GM12891 (cell line): ENCODE results near the gene IGF1.
A peak's percentile ranks its signal among the peaks of the same experiment; 100 is the strongest.

ENCODE experiments used
- DNase-seq: peaks from one replicate; pipeline ENCODE4 v3.0.0; 2011; ENCODE audit warnings: low spot score; ENCODE audit not compliant: insufficient read length
- FAIRE-seq: peaks from 2 replicates; lab custom pipeline; 2011; peaks lifted over from hg19 to GRCh38; lab: Jason Lieb, UNC
- PAX5 ChIP-seq: IDR thresholded peaks from 2 replicates; pipeline ENCODE4 v1.6.1; 2011; ENCODE audit warnings: low read length, moderate library complexity, mild to moderate bottlenecking; ENCODE audit not compliant: insufficient read depth, severe bottlenecking
- POLR2A ChIP-seq: IDR thresholded peaks from 2 replicates; pipeline ENCODE4 v1.6.1; 2011; ENCODE audit warnings: low read depth, low read length, control low read depth
- POLR2AphosphoS5 ChIP-seq: IDR thresholded peaks from 2 replicates; pipeline ENCODE4 v1.6.1; 2011; ENCODE audit warnings: low read depth, low read length, control low read depth
- POU2F2 ChIP-seq: IDR thresholded peaks from 2 replicates; pipeline ENCODE4 v1.6.1; 2011; ENCODE audit warnings: low read depth, mild to moderate bottlenecking, control low read depth, low read length, moderate library complexity
- SPI1 ChIP-seq: IDR thresholded peaks from 2 replicates; pipeline ENCODE4 v1.6.1; 2011; ENCODE audit warnings: low read depth, low read length, control low read depth
- TAF1 ChIP-seq: IDR thresholded peaks from 2 replicates; pipeline ENCODE4 v1.6.1; 2011; ENCODE audit warnings: low read depth, low read length, control low read depth

IGF1 gene

GRCh38 chr12:102511575-102511974 lies 31.2 kb upstream of the IGF1 start:
- no peak for DNase-seq
- TF ChIP-seq POU2F2 = no peak
- TF ChIP-seq PAX5 = no peak
- TF ChIP-seq SPI1 = no peak
- TF ChIP-seq POLR2AphosphoS5 = no peak
- no peak for TF ChIP-seq POLR2A
- no peak for TF ChIP-seq TAF1
- FAIRE-seq = no peak

GRCh38 chr12:102510463-102510862 lies 30.1 kb upstream of the IGF1 start:
- DNase-seq (no peak), FAIRE-seq (no peak)
- TF ChIP-seq POU2F2 (no peak), POLR2AphosphoS5 (no peak), TAF1 (no peak), PAX5 (no peak), SPI1 (no peak), POLR2A (no peak)

GRCh38 chr12:102510031-102510430 lies 29.7 kb upstream of the IGF1 start:
- FAIRE-seq = peak; percentile 83
- TF ChIP-seq POLR2AphosphoS5 (no peak), PAX5 (no peak), SPI1 (no peak), POLR2A (no peak), TAF1 (no peak), POU2F2 (no peak)

GRCh38 chr12:102509123-102509626 lies 28.8 kb upstream of the IGF1 start:
- no peak for TF ChIP-seq TAF1
- no peak for TF ChIP-seq SPI1
- TF ChIP-seq PAX5 = no peak
- no peak for TF ChIP-seq POU2F2
- TF ChIP-seq POLR2A = no peak
- TF ChIP-seq POLR2AphosphoS5 = no peak
- DNase-seq (no peak), FAIRE-seq (no peak)

More at GRCh38 chr12:102510031-102510430, 29.7 kb upstream of the IGF1 start:
- DNase-seq = no peak

GRCh38 chr12:102508052-102508451 lies 27.7 kb upstream of the IGF1 start:
- TF ChIP-seq SPI1 (no peak), POLR2AphosphoS5 (no peak), POLR2A (no peak), PAX5 (no peak), TAF1 (no peak)
- FAIRE-seq = no peak

GRCh38 chr12:102507301-102507700 lies 26.9 kb upstream of the IGF1 start:
- DNase-seq (no peak), FAIRE-seq (no peak)
- no peak for TF ChIP-seq POU2F2
- TF ChIP-seq POLR2A = no peak
- no peak for TF ChIP-seq TAF1
- TF ChIP-seq POLR2AphosphoS5 = no peak
- TF ChIP-seq PAX5 = no peak
- no peak for TF ChIP-seq SPI1

More at GRCh38 chr12:102508052-102508451, 27.7 kb upstream of the IGF1 start:
- DNase-seq = no peak

GRCh38 chr12:102504871-102505270 lies 24.5 kb upstream of the IGF1 start:
- no peak for TF ChIP-seq PAX5
- TF ChIP-seq POLR2AphosphoS5 = no peak
- TF ChIP-seq POLR2A = no peak
- TF ChIP-seq SPI1 = no peak
- TF ChIP-seq TAF1 = no peak
- no peak for TF ChIP-seq POU2F2
- peak; percentile 48 for FAIRE-seq

GRCh38 chr12:102504280-102504679 lies 23.9 kb upstream of the IGF1 start:
- DNase-seq (no peak), FAIRE-seq (no peak)
- no peak for TF ChIP-seq TAF1
- no peak for TF ChIP-seq POLR2AphosphoS5
- TF ChIP-seq SPI1 = peak; percentile 45; the same call in 1 of the 2 replicates
- TF ChIP-seq PAX5 = no peak

More at GRCh38 chr12:102504871-102505270, 24.5 kb upstream of the IGF1 start:
- no peak for DNase-seq

- FAIRE-seq (peak; percentile 54), DNase-seq (no peak)
- TF ChIP-seq SPI1 = no peak
- TF ChIP-seq POLR2A = no peak
- no peak for TF ChIP-seq PAX5
- no peak for TF ChIP-seq TAF1
- no peak for TF ChIP-seq POLR2AphosphoS5
- no peak for TF ChIP-seq POU2F2
Measured at GRCh38 chr12:102503831-102504230, 23.5 kb upstream of the IGF1 start.
